Mesendoderm (in vitro differentiated cells): ENCODE results near the gene SEZ6L.

Source experiments
- DNase-seq: peaks from one replicate; pipeline ENCODE4 v3.0.0; 2013
- H2AK5ac ChIP-seq: 2 replicates; pipeline ENCODE4 v1.6.1; 2013; ENCODE audit warnings: low read length, inconsistent platforms
- H2BK120ac ChIP-seq: 2 replicates; pipeline ENCODE4 v1.6.1; 2013; ENCODE audit warnings: low read depth, mild to moderate bottlenecking, low read length, moderate library complexity, mixed read lengths
- H2BK15ac ChIP-seq: replicated peaks from 2 replicates; pipeline ENCODE4 v1.6.1; 2013; ENCODE audit warnings: low read depth, mild to moderate bottlenecking, moderate library complexity
- H2BK5ac ChIP-seq: 2 replicates; pipeline ENCODE4 v1.6.1; 2013; ENCODE audit warnings: low read length, inconsistent platforms
- H3K18ac ChIP-seq: 2 replicates; pipeline ENCODE4 v1.6.1; 2013; ENCODE audit warnings: mild to moderate bottlenecking, low read length, mixed read lengths
- H3K23ac ChIP-seq: one replicate; pipeline ENCODE4 v1.6.1; 2013; ENCODE audit warnings: low read length
- H3K27ac ChIP-seq: 2 replicates; pipeline ENCODE4 v1.5.1; 2013; ENCODE audit warnings: low read depth, mild to moderate bottlenecking, inconsistent platforms, low read length, moderate library complexity
- H3K27me3 ChIP-seq: 2 replicates; pipeline ENCODE4 v1.6.1; 2013; ENCODE audit warnings: low read length, control low read depth, mild to moderate bottlenecking, inconsistent platforms; ENCODE audit not compliant: insufficient read depth, poor library complexity
- H3K36me3 ChIP-seq: 2 replicates; pipeline ENCODE4 v1.6.1; 2013; ENCODE audit warnings: low read length, inconsistent platforms; ENCODE audit not compliant: control insufficient read depth, insufficient read depth
- H3K4ac ChIP-seq: one replicate; pipeline ENCODE4 v1.6.1; 2013; ENCODE audit warnings: low read depth, mild to moderate bottlenecking, low read length, moderate library complexity
- H3K4me1 ChIP-seq: 2 replicates; pipeline ENCODE4 v1.6.1; 2013; ENCODE audit warnings: low read depth, low read length, inconsistent platforms; ENCODE audit not compliant: control insufficient read depth
- H3K4me2 ChIP-seq: 2 replicates; pipeline ENCODE4 v1.6.1; 2013; ENCODE audit warnings: low read length
- H3K4me3 ChIP-seq: 2 replicates; pipeline ENCODE4 v1.5.1; 2013; ENCODE audit warnings: mild to moderate bottlenecking, low read length
- H3K56ac ChIP-seq: one replicate; pipeline ENCODE4 v1.6.1; 2013; ENCODE audit warnings: low read length
- H3K79me1 ChIP-seq: 2 replicates; pipeline ENCODE4 v1.6.1; 2013; ENCODE audit warnings: low read length, inconsistent platforms
- H3K79me2 ChIP-seq: 2 replicates; pipeline ENCODE4 v1.6.1; 2013; ENCODE audit warnings: mild to moderate bottlenecking, low read length; ENCODE audit not compliant: control insufficient read depth, insufficient read depth
- H3K9ac ChIP-seq: 2 replicates; pipeline ENCODE4 v1.6.1; 2013; ENCODE audit warnings: low read length, inconsistent platforms
- H4K5ac ChIP-seq: one replicate; pipeline ENCODE4 v1.6.1; 2013; ENCODE audit warnings: low read length
- H4K8ac ChIP-seq: one replicate; pipeline ENCODE4 v1.6.1; 2013; ENCODE audit warnings: low read depth, mild to moderate bottlenecking, control low read depth, low read length, moderate library complexity
- WGBS: extraction: QIAGEN DNeasy Blood & Tissue Kit; methylation state at CpG from one replicate; pipeline ENCODE4 v1.1.7; 2013; ENCODE audit warnings: low lambda C conversion rate, missing lambda C conversion rate; ENCODE audit not compliant: insufficient coverage; ENCODE audit errors: extremely low coverage; 5-methylcytosine and 5-hydroxymethylcytosine counted together

The SEZ6L gene

GRCh38 chr22:26159886-26160285, 9.4 kb upstream of the SEZ6L start:
- no peak for DNase-seq
- H2BK15ac ChIP-seq: no peak overlapping the region
- no peak overlapping the region for H3K23ac ChIP-seq
- H3K18ac ChIP-seq: no peak overlapping the region
- H3K4ac ChIP-seq: no peak overlapping the region
- no peaks in the 10 kb centered on the region for H3K79me1 ChIP-seq
- no peak overlapping the region for H3K9ac ChIP-seq
- no peak overlapping the region for H2BK120ac ChIP-seq
- no peak overlapping the region for H3K56ac ChIP-seq
- no peaks in the 10 kb centered on the region for H3K27me3 ChIP-seq
- no peak overlapping the region for H3K4me2 ChIP-seq
- no peaks in the 10 kb centered on the region for H3K79me2 ChIP-seq
- no peaks in the 10 kb centered on the region for H3K4me1 ChIP-seq
- no peak overlapping the region for H3K27ac ChIP-seq
- H3K4me3 ChIP-seq: no peak overlapping the region
- H4K5ac ChIP-seq: no peak overlapping the region
- no peak overlapping the region for H2AK5ac ChIP-seq
- H3K36me3 ChIP-seq: no peaks in the 10 kb centered on the region
- H2BK5ac ChIP-seq: no peak overlapping the region
- no peak overlapping the region for H4K8ac ChIP-seq

GRCh38 chr22:26161746-26162145, 7.5 kb upstream of the SEZ6L start:
- no peak overlapping the region for H3K56ac ChIP-seq
- H3K23ac ChIP-seq: no peak overlapping the region
- no peak overlapping the region for H2AK5ac ChIP-seq
- H4K8ac ChIP-seq: no peak overlapping the region
- no peak overlapping the region for H3K18ac ChIP-seq
- H2BK5ac ChIP-seq: no peak overlapping the region
- no peak for DNase-seq
- no peak overlapping the region for H2BK120ac ChIP-seq
- H3K79me1 ChIP-seq: no peaks in the 10 kb centered on the region
- no peak overlapping the region for H3K4ac ChIP-seq
- H3K4me3 ChIP-seq: no peak overlapping the region
- H2BK15ac ChIP-seq: no peak overlapping the region
- H3K79me2 ChIP-seq: no peaks in the 10 kb centered on the region
- H3K27ac ChIP-seq: no peak overlapping the region
- no peaks in the 10 kb centered on the region for H3K4me1 ChIP-seq
- H3K36me3 ChIP-seq: no peaks in the 10 kb centered on the region
- H3K27me3 ChIP-seq: no peaks in the 10 kb centered on the region
- H3K9ac ChIP-seq: no peak overlapping the region
- H3K4me2 ChIP-seq: no peak overlapping the region
- no CpG with 5 or more reads among the region's 7 CpGs for WGBS
- H4K5ac ChIP-seq: no peak overlapping the region

- Histone ChIP-seq H3K79me1 (no peaks in the 10 kb centered on the region), H3K4me2 (no peak overlapping the region), H3K18ac (no peak overlapping the region), H3K4me3 (no peak overlapping the region), H3K4me1 (no peaks in the 10 kb centered on the region), H3K36me3 (no peaks in the 10 kb centered on the region), H4K5ac (no peak overlapping the region), H3K27ac (no peak overlapping the region), H3K27me3 (no peaks in the 10 kb centered on the region), H3K9ac (no peak overlapping the region), H3K79me2 (no peaks in the 10 kb centered on the region), H3K56ac (no peak overlapping the region), H2AK5ac (no peak overlapping the region), H2BK15ac (no peak overlapping the region), H2BK120ac (no peak overlapping the region), H2BK5ac (no peak overlapping the region), H4K8ac (no peak overlapping the region), H3K4ac (no peak overlapping the region), H3K23ac (no peak overlapping the region)
- no peak for DNase-seq
- no CpG with 5 or more reads among the region's 4 CpGs for WGBS
Observed at GRCh38 chr22:26162926-26163325, 6.3 kb upstream of the SEZ6L start.

GRCh38 chr22:26164174-26164573, 5.1 kb upstream of the SEZ6L start:
- no peak overlapping the region for H3K9ac ChIP-seq
- H3K27ac ChIP-seq: no peak overlapping the region
- H4K8ac ChIP-seq: no peak overlapping the region
- H3K4me2 ChIP-seq: no peak overlapping the region
- no peak overlapping the region for H3K56ac ChIP-seq
- H3K4me1 ChIP-seq: peaks cover 3% of the 10 kb centered on the region
- no peak for DNase-seq
- H2BK5ac ChIP-seq: no peak overlapping the region
- no peak overlapping the region for H2AK5ac ChIP-seq
- WGBS: no CpG with 5 or more reads among the region's 8 CpGs
- no peaks in the 10 kb centered on the region for H3K79me2 ChIP-seq
- no peak overlapping the region for H2BK15ac ChIP-seq
- H3K79me1 ChIP-seq: no peaks in the 10 kb centered on the region
- no peaks in the 10 kb centered on the region for H3K36me3 ChIP-seq
- H4K5ac ChIP-seq: no peak overlapping the region
- no peaks in the 10 kb centered on the region for H3K27me3 ChIP-seq
- H3K18ac ChIP-seq: no peak overlapping the region
- H2BK120ac ChIP-seq: no peak overlapping the region
- H3K4ac ChIP-seq: no peak overlapping the region
- no peak overlapping the region for H3K4me3 ChIP-seq
- no peak overlapping the region for H3K23ac ChIP-seq

DNA sequence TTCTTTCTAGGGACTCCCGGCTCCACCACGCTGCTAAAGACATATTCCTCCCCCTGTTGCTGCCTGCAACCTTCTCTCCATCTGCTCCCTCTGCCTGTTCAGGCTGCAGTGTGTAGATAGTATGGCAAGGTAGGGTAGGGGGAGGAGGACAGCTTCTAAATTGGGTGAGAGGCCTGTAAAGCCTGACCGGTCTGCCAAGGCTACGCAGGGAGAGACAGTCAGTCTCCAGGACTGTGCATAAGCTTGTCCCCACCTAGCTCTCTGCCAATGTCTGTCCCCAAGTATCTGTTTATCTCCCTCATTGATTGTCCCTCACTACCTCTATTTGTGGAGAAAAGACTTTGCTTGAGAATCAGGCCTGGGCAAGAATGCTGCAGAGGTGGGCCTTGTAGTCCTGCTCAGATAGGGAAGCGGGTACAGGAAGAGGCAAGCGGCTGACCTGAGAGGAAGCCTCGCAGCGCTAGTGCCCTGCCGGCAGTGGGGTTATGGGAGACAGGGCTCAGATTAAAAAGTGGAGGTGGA, 871 bp upstream of the SEZ6L start:
- no peak overlapping the region for H4K8ac ChIP-seq
- no CpG with 5 or more reads among the region's 9 CpGs for WGBS
- H3K79me1 ChIP-seq: no peaks in the 10 kb centered on the region
- no peak overlapping the region for H3K4ac ChIP-seq
- peak overlapping the region; percentile 67 for H3K56ac ChIP-seq
- H3K4me1 ChIP-seq: peaks cover 3% of the 10 kb centered on the region
- H3K9ac ChIP-seq: peak overlapping the region; percentile 55
- peak; percentile 54 for DNase-seq
- H3K27ac ChIP-seq: no peak overlapping the region
- H3K4me2 ChIP-seq: peak overlapping the region; percentile 59
- no peak overlapping the region for H2BK5ac ChIP-seq
- H3K79me2 ChIP-seq: no peaks in the 10 kb centered on the region
- H4K5ac ChIP-seq: no peak overlapping the region
- H3K18ac ChIP-seq: no peak overlapping the region
- H3K23ac ChIP-seq: no peak overlapping the region
- H2AK5ac ChIP-seq: no peak overlapping the region
- H3K4me3 ChIP-seq: no peak overlapping the region
- H2BK15ac ChIP-seq: no peak overlapping the region
- H3K36me3 ChIP-seq: no peaks in the 10 kb centered on the region
- H3K27me3 ChIP-seq: peaks cover 5% of the 10 kb centered on the region
- no peak overlapping the region for H2BK120ac ChIP-seq

DNA sequence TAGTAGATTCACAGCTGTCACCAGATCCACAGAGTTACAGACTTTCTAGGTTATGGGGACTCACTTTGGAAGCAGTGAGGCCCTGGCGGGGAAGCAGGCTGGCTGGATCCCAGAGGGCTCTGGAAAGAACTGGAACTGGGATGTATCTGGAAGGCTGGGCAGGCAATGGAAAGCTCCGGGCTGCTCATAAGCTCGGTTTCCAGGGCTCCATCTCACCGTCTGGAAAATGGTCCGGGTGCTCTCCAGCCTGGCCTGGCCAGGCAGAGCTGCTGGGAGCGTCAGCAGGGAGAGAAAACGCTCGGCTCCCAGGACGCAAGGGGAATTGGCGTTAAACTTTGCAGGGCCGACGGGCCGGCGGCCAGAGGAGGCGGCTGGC, 335 bp upstream of the SEZ6L start:
- Histone ChIP-seq H3K23ac (no peak overlapping the region), H3K79me2 (no peaks in the 10 kb centered on the region)

More for the DNA sequence above, 335 bp upstream of the SEZ6L start:
- Histone ChIP-seq H3K56ac (peak overlapping the region; percentile 66), H3K27me3 (peaks cover 5% of the 10 kb centered on the region), H4K5ac (no peak overlapping the region), H3K4ac (no peak overlapping the region), H3K79me1 (no peaks in the 10 kb centered on the region), H3K18ac (no peak overlapping the region), H2AK5ac (no peak overlapping the region), H2BK15ac (no peak overlapping the region), H3K4me1 (peaks cover 3% of the 10 kb centered on the region), H3K4me3 (peak overlapping the region; percentile 18), H4K8ac (no peak overlapping the region), H3K27ac (no peak overlapping the region), H3K36me3 (no peaks in the 10 kb centered on the region), H2BK120ac (no peak overlapping the region), H3K9ac (peak overlapping the region; percentile 55), H2BK5ac (no peak overlapping the region), H3K4me2 (peak overlapping the region; percentile 59)
- DNase-seq: peak; percentile 65
- WGBS: no CpG with 5 or more reads among the region's 15 CpGs
